Liver (tissue), 9 donors: ENCODE results near the gene ETV6. TPM values are rescaled to one million over a fixed set of nuclear protein-coding genes. Genes with fewer than 3 reads are reported as not detected.

Experiments used
- DNase-seq: peaks from one replicate; pipeline ENCODE4 v3.0.0-alpha.2; 2017; ENCODE audit warnings: low spot score
- H3K27ac ChIP-seq, 2 donors: one replicate each; pipeline ENCODE4 v1.7.0; 2013; ENCODE audit warnings: inconsistent platforms in 2 of 2, low read length in 2 of 2, control low read depth in 1 of 2, low read depth in 1 of 2, mild to moderate bottlenecking in 1 of 2
- H3K27me3 ChIP-seq, 4 donors: one replicate each; pipeline versions ENCODE4 v1.6.1 to v1.7.0; 2013; ENCODE audit warnings: low read length in 3 of 4, inconsistent platforms in 1 of 4, mild to moderate bottlenecking in 1 of 4, moderate library complexity in 1 of 4; ENCODE audit not compliant: control insufficient read depth in 4 of 4, insufficient read depth in 4 of 4
- H3K36me3 ChIP-seq, 4 donors: one replicate each; pipeline versions ENCODE4 v1.6.1 to v1.7.0; 2013; ENCODE audit warnings: low read length in 3 of 4, mild to moderate bottlenecking in 3 of 4, low read depth in 1 of 4, moderate library complexity in 1 of 4; ENCODE audit not compliant: control insufficient read depth in 4 of 4, insufficient read depth in 3 of 4
- H3K4me1 ChIP-seq, 4 donors: one replicate each; pipeline versions ENCODE4 v1.6.1 to v1.7.0; 2013; ENCODE audit warnings: low read length in 3 of 4, mild to moderate bottlenecking in 3 of 4, moderate library complexity in 1 of 4; ENCODE audit not compliant: control insufficient read depth in 4 of 4, insufficient read depth in 4 of 4
- H3K4me3 ChIP-seq, 3 donors: one replicate each; pipeline versions ENCODE4 v1.6.1 to v1.7.0; 2013; ENCODE audit warnings: low read length in 3 of 3, control low read depth in 1 of 3, low read depth in 1 of 3, mild to moderate bottlenecking in 1 of 3
- H3K9ac ChIP-seq, 2 donors: one replicate each; pipeline ENCODE4 v1.7.0; 2013; ENCODE audit warnings: low read length in 2 of 2, mild to moderate bottlenecking in 2 of 2, moderate library complexity in 2 of 2, control low read depth in 1 of 2, low read depth in 1 of 2
- H3K9me3 ChIP-seq, 4 donors: one replicate each; pipeline versions ENCODE4 v1.6.1 to v1.7.0; 2013; ENCODE audit warnings: low read length in 3 of 4; ENCODE audit not compliant: control insufficient read depth in 4 of 4
- EGR1 ChIP-seq, 2 donors: IDR thresholded peaks; 2 replicates each; pipeline ENCODE4 v1.6.1; 2016 to 2018; ENCODE audit warnings: antibody characterized with exemption in 2 of 2, low read depth in 2 of 2
- FOXA1 ChIP-seq: IDR thresholded peaks from 2 replicates; pipeline ENCODE4 v1.6.1; 2016; ENCODE audit warnings: antibody characterized with exemption
- FOXA2 ChIP-seq: IDR thresholded peaks from 2 replicates; pipeline ENCODE4 v1.6.1; 2016; ENCODE audit warnings: antibody characterized with exemption
- GABPA ChIP-seq, 2 donors: IDR thresholded peaks in 1 of 2; conservative IDR thresholded peaks in 1 of 2; 2 replicates each; pipeline ENCODE4 v1.6.1; 2016; ENCODE audit warnings: antibody characterized with exemption in 2 of 2, mild to moderate bottlenecking in 1 of 2, moderate library complexity in 1 of 2
- HNF4A ChIP-seq, 2 donors: conservative IDR thresholded peaks; 2 replicates each; pipeline ENCODE4 v1.6.1; 2016; ENCODE audit warnings: antibody characterized with exemption in 2 of 2, mild to moderate bottlenecking in 2 of 2
- HNF4G ChIP-seq: IDR thresholded peaks from 2 replicates; pipeline ENCODE4 v1.6.1; 2016; ENCODE audit warnings: antibody characterized with exemption
- JUND ChIP-seq, 2 donors: IDR thresholded peaks; 2 replicates each; pipeline ENCODE4 v1.6.1; 2016; ENCODE audit warnings: antibody characterized with exemption in 2 of 2
- NR2F2 ChIP-seq: IDR thresholded peaks from 2 replicates; pipeline ENCODE4 v1.6.1; 2016; ENCODE audit warnings: antibody characterized with exemption
- RAD21 ChIP-seq, 2 donors: IDR thresholded peaks; 2 replicates each; pipeline ENCODE4 v1.6.1; 2016; ENCODE audit warnings: antibody characterized with exemption in 2 of 2, mild to moderate bottlenecking in 2 of 2
- RXRA ChIP-seq, 2 donors: IDR thresholded peaks; 2 replicates each; pipeline ENCODE4 v1.6.1; 2017 to 2018; ENCODE audit warnings: antibody characterized with exemption in 2 of 2, mild to moderate bottlenecking in 1 of 2
- SP1 ChIP-seq: IDR thresholded peaks from 2 replicates; pipeline ENCODE4 v1.6.1; 2018; ENCODE audit warnings: antibody characterized with exemption, mild to moderate bottlenecking
- YY1 ChIP-seq: IDR thresholded peaks from 2 replicates; pipeline ENCODE4 v1.6.1; 2016; ENCODE audit warnings: antibody characterized with exemption, mild to moderate bottlenecking
- WGBS: extraction: QIAGEN DNeasy Blood & Tissue Kit; methylation state at CpG from one replicate; pipeline ENCODE4 v1.1.7; 2013; 5-methylcytosine and 5-hydroxymethylcytosine counted together
- polyA plus RNA-seq, 2 donors: library from polyadenylated mRNA; stranded (reverse) in 1 of 2; unstranded in 1 of 2; fragments of 200-250 nt in 1 of 2; fragments of >200 nt in 1 of 2; fragmentation: Nextera tagmentation in 1 of 2; extraction: Ambion mirVana in 1 of 2; gene quantifications; one replicate each; pipeline versions ENCODE4 v1.2.1 to v1.2.3, GENCODE V29; 2013 to 2015
- total RNA-seq, 2 donors: library from RNA; depleted of rRNA; stranded (reverse); fragments of >200 nt; gene quantifications; one replicate each; pipeline ENCODE4 v1.2.3, GENCODE V29; 2014
- TF ChIP-seq, protein P1 (sequence below): IDR thresholded peaks from 2 replicates; pipeline ENCODE4 v1.6.1; 2016; ENCODE audit warnings: antibody characterized with exemption, mild to moderate bottlenecking
- TF ChIP-seq, protein P2 (sequence below): IDR thresholded peaks from 2 replicates; pipeline ENCODE4 v1.6.1; 2016; ENCODE audit warnings: antibody characterized with exemption
- TF ChIP-seq, protein P3 (sequence below): IDR thresholded peaks from 2 replicates; pipeline ENCODE4 v1.6.1; 2016; ENCODE audit warnings: antibody characterized with exemption
- TF ChIP-seq, protein P4 (sequence below): fragments of 150-350 bp; IDR thresholded peaks from 2 replicates; pipeline ENCODE4 v1.5.1; 2017; ENCODE audit warnings: improper control_type of control experiment, low read depth, low read length; ENCODE audit not compliant: missing input control
- donor health status: healthy.
- donor health status: healthy.
- donor health status: healthy.
- donor health status: healthy.
- donor health status: healthy.

ETV6 gene
- total and polyA plus RNA-seq, 4 donors: 2.0 to 6.2 (median 3.5) TPM

DNA sequence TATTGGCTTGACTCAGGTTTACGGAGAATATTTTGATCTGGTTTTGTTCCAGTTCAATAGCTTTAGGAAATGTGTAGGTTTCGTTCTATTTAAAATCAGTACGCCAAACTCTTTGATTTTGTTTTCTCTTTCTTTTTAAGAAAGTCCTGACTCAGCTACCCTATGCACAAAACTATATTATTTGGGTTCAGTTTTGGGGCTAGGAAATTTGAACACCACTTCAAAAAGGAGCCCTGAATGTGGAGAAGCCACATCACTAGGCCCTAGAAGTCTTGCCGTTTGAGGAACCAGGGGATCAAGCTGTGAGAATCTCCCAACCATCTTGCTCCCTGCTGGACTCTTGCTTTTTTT lies 253.0 kb downstream of the ETV6 start:
- WGBS: 93% methylated on average over 4 of the region's 4 CpGs
- DNase-seq: no peak
- Histone ChIP-seq H3K9ac (no peak overlapping the region), H3K36me3 (no peaks in the 10 kb centered on the region), H3K27me3 (no peaks in the 10 kb centered on the region), H3K27ac (no peak overlapping the region), H3K9me3 (no peaks in the 10 kb centered on the region), H3K4me3 (no peak overlapping the region), H3K4me1 (no peaks in the 10 kb centered on the region)
- TF ChIP-seq, protein P1, sequence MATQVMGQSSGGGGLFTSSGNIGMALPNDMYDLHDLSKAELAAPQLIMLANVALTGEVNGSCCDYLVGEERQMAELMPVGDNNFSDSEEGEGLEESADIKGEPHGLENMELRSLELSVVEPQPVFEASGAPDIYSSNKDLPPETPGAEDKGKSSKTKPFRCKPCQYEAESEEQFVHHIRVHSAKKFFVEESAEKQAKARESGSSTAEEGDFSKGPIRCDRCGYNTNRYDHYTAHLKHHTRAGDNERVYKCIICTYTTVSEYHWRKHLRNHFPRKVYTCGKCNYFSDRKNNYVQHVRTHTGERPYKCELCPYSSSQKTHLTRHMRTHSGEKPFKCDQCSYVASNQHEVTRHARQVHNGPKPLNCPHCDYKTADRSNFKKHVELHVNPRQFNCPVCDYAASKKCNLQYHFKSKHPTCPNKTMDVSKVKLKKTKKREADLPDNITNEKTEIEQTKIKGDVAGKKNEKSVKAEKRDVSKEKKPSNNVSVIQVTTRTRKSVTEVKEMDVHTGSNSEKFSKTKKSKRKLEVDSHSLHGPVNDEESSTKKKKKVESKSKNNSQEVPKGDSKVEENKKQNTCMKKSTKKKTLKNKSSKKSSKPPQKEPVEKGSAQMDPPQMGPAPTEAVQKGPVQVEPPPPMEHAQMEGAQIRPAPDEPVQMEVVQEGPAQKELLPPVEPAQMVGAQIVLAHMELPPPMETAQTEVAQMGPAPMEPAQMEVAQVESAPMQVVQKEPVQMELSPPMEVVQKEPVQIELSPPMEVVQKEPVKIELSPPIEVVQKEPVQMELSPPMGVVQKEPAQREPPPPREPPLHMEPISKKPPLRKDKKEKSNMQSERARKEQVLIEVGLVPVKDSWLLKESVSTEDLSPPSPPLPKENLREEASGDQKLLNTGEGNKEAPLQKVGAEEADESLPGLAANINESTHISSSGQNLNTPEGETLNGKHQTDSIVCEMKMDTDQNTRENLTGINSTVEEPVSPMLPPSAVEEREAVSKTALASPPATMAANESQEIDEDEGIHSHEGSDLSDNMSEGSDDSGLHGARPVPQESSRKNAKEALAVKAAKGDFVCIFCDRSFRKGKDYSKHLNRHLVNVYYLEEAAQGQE: no peak
- no peak for TF ChIP-seq JUND (IDR thresholded peaks at IDR 0.05)
- no peak for TF ChIP-seq HNF4G
- no peak for TF ChIP-seq SP1
- no peak for TF ChIP-seq NR2F2
- TF ChIP-seq RAD21 (IDR thresholded peaks at IDR 0.05): no peak
- no peak for TF ChIP-seq FOXA1
- no peak for TF ChIP-seq RXRA (IDR thresholded peaks at IDR 0.05)
- TF ChIP-seq, protein P2, sequence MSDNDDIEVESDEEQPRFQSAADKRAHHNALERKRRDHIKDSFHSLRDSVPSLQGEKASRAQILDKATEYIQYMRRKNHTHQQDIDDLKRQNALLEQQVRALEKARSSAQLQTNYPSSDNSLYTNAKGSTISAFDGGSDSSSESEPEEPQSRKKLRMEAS: no peak
- TF ChIP-seq GABPA (IDR thresholded peaks at IDR 0.05 in 1 of 2, conservative IDR thresholded peaks at IDR 0.05 in 1 of 2): no peak
- TF ChIP-seq FOXA2: no peak

DNA sequence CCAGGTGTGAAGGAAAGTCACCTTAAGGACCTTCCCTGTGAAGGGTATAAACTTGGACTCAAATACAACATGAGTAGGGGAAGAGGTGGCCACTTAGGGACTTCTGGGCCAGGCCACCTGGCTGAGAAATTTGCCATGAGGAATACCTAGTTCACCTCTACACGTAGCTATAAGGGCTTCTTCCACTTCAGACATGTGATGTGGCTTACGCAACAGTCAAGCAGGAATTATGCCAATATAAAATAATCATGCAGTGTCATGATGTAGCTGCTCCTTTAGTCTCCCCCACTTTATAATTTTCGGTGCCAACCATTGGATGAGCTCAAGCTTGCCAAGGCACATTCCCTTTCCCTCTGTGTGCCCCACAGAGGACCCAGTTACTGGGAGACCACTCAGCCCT lies 254.7 kb downstream of the ETV6 start:
- Histone ChIP-seq H3K27me3 (peaks cover 0 to 3% (median 0%) of the 10 kb centered on the region in 4 donors), H3K36me3 (no peaks in the 10 kb centered on the region), H3K9me3 (peaks cover 0 to 2% (median 0%) of the 10 kb centered on the region in 4 donors), H3K9ac (no peak overlapping the region), H3K4me1 (no peaks in the 10 kb centered on the region), H3K27ac (no peak overlapping the region), H3K4me3 (no peak overlapping the region)
- TF ChIP-seq NR2F2: no peak
- no peak for TF ChIP-seq RXRA (IDR thresholded peaks at IDR 0.05)
- no peak for TF ChIP-seq SP1
- TF ChIP-seq FOXA1: no peak
- TF ChIP-seq, protein P2: no peak
- no peak for TF ChIP-seq GABPA (IDR thresholded peaks at IDR 0.05 in 1 of 2, conservative IDR thresholded peaks at IDR 0.05 in 1 of 2)
- no peak for TF ChIP-seq HNF4G
- no peak for TF ChIP-seq RAD21 (IDR thresholded peaks at IDR 0.05)
- TF ChIP-seq, protein P3, sequence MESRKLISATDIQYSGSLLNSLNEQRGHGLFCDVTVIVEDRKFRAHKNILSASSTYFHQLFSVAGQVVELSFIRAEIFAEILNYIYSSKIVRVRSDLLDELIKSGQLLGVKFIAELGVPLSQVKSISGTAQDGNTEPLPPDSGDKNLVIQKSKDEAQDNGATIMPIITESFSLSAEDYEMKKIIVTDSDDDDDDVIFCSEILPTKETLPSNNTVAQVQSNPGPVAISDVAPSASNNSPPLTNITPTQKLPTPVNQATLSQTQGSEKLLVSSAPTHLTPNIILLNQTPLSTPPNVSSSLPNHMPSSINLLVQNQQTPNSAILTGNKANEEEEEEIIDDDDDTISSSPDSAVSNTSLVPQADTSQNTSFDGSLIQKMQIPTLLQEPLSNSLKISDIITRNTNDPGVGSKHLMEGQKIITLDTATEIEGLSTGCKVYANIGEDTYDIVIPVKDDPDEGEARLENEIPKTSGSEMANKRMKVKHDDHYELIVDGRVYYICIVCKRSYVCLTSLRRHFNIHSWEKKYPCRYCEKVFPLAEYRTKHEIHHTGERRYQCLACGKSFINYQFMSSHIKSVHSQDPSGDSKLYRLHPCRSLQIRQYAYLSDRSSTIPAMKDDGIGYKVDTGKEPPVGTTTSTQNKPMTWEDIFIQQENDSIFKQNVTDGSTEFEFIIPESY: no peak
- TF ChIP-seq, protein P4, sequence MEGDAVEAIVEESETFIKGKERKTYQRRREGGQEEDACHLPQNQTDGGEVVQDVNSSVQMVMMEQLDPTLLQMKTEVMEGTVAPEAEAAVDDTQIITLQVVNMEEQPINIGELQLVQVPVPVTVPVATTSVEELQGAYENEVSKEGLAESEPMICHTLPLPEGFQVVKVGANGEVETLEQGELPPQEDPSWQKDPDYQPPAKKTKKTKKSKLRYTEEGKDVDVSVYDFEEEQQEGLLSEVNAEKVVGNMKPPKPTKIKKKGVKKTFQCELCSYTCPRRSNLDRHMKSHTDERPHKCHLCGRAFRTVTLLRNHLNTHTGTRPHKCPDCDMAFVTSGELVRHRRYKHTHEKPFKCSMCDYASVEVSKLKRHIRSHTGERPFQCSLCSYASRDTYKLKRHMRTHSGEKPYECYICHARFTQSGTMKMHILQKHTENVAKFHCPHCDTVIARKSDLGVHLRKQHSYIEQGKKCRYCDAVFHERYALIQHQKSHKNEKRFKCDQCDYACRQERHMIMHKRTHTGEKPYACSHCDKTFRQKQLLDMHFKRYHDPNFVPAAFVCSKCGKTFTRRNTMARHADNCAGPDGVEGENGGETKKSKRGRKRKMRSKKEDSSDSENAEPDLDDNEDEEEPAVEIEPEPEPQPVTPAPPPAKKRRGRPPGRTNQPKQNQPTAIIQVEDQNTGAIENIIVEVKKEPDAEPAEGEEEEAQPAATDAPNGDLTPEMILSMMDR: no peak
- TF ChIP-seq, protein P1: no peak
- TF ChIP-seq YY1: no peak
- no peak for TF ChIP-seq FOXA2
- TF ChIP-seq HNF4A (conservative IDR thresholded peaks at IDR 0.05): no peak
- TF ChIP-seq EGR1 (IDR thresholded peaks at IDR 0.05; ENCODE audit: low read depth in 2 of 2): no peak
- WGBS: 75% methylated on average over 3 of the region's 3 CpGs
- no peak for DNase-seq
